Measurements from ENCODE around the gene MLXIP.

Gene MLXIP

DNA sequence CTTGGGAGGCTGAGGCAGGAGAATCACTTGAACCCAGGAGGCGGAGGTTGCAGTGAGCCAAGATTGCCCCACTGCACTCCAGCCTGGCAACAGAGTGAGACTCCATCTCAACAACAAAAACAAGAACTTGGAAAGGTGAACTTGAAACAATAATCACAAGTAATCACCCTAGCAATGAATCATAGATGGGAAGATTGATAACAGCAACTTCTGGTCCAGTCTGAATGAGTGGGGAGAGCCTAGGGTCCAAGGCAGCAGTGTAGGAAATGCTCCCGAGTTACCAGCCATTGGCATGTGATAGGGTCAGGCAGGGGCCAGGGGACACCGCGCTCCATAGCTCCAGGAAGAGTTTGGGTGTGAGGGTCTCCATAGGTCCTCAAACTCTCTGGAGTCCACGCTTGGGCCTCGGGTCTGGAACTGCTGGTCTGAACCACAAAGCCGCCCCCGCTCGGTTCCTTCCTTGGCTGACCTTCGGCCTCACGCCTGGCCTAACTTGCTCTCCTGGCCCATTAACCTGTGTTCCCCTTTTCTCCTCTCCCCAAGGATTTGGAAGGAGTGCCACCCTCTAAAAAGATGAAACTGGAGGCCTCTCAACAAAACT, 19.9 kb upstream of the MLXIP start:
- no peak overlapping the region for H3K4me3 ChIP-seq (ENCODE audit: low read depth, low read length)
- H3K27me3 ChIP-seq (replicated peaks): no peaks in the 10 kb centered on the region
- in situ Hi-C loops (cut with HindIII; ENCODE audit: low pct_ligation_motif_present, low sequenced_read_pairs): no loop called here
- H3K36me3 ChIP-seq (replicated peaks): peaks cover 6% of the 10 kb centered on the region
- no peak for DNase-seq
- TF ChIP-seq, protein P1, sequence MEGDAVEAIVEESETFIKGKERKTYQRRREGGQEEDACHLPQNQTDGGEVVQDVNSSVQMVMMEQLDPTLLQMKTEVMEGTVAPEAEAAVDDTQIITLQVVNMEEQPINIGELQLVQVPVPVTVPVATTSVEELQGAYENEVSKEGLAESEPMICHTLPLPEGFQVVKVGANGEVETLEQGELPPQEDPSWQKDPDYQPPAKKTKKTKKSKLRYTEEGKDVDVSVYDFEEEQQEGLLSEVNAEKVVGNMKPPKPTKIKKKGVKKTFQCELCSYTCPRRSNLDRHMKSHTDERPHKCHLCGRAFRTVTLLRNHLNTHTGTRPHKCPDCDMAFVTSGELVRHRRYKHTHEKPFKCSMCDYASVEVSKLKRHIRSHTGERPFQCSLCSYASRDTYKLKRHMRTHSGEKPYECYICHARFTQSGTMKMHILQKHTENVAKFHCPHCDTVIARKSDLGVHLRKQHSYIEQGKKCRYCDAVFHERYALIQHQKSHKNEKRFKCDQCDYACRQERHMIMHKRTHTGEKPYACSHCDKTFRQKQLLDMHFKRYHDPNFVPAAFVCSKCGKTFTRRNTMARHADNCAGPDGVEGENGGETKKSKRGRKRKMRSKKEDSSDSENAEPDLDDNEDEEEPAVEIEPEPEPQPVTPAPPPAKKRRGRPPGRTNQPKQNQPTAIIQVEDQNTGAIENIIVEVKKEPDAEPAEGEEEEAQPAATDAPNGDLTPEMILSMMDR (IDR thresholded peaks at IDR 0.05; ENCODE audit: low read depth, low read length, missing control alignments): no peak
- no peak overlapping the region for H3K27ac ChIP-seq

DNA sequence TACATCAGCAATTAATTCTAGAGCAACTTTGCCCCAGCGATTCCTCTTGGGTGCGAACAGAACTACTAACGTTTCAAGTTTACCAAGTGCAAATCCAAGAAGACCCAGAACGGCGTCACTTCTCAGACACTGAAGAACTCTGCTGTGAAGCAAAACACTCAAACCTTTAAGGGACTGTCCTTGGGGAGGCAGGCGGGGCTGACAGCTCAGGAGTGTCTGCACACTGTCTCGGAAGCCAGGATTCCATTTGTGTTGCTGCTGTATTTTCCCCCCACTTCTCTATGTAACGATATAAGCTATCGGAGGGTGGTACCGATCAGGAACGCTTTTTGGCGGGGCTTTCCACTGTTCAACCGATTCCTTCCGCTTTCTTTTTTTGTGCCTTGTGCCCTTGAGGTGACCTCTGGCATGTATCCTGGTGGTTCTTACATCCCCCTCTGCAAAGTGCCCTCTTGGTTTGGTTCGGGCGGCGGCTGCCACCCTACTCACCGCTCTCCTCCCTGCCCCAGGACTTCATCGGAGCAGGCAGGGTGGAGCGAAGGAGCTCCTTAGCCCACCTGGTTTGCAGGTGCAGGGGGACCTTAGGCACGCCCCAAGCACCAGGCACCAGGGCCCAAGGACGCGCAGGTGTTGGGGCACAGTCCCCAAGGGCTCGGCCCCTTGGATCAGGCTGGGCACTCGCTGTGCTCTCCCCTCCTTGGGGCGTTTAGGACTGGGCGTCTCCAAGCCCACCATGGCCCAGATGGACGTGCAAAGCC, 19.2 kb upstream of the MLXIP start:
- Histone ChIP-seq H3K27ac (no peak overlapping the region), H3K27me3 (replicated peaks) (no peaks in the 10 kb centered on the region), H3K4me3 (ENCODE audit: low read depth, low read length) (no peak overlapping the region), H3K36me3 (replicated peaks) (peaks cover 6% of the 10 kb centered on the region)
- no peak for DNase-seq
- TF ChIP-seq, protein P1 (IDR thresholded peaks at IDR 0.05; ENCODE audit: low read depth, low read length, missing control alignments): no peak
- in situ Hi-C loops (cut with HindIII; ENCODE audit: low pct_ligation_motif_present, low sequenced_read_pairs): no loop called here

DNA sequence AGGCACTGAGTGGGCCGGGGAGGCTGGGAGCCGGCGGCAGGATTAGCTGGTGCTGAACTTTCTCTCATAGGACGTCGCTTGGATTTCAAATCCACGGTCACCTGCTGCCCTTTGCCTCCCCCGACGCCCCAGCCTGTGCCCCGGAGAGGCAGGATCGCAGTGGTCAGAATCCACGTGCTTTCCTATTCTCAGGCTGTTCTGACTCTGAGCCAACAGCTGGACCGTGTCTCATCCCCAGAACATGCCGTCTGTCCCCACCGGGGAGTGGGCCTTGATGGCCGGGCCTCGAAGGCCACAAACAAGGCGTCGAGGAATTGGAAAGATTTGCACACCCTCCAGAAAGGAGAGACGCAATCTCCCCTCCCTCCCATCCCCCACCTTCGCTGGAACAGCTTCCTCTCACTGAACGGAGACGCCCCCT, 18.5 kb upstream of the MLXIP start:
- in situ Hi-C loops (cut with HindIII; ENCODE audit: low pct_ligation_motif_present, low sequenced_read_pairs): no loop called here
- no peak overlapping the region for H3K4me3 ChIP-seq (ENCODE audit: low read depth, low read length)

DNA sequence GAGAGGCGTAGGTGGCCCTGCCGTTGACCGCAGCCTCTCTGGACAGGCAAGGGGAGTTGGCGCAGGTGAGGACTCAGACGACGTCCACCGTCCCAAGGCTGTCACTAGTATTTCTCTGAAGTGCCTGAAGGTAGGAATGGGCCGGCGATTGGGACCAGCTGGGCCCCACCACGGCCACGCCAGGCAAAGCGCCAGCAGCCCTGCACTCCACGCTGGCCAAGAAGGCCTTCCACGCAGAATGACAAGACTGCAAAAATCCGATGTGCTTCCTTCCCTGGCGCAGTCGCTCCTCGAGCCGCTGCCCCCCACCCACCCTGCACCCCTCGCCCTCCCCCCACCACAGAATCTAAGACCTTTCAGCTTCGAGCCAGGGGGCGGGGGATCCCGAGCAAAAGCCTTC, 17.3 kb upstream of the MLXIP start:
- TF ChIP-seq, protein P1 (IDR thresholded peaks at IDR 0.05; ENCODE audit: low read depth, low read length, missing control alignments): no peak
- no peak for DNase-seq
- in situ Hi-C loops (cut with HindIII; ENCODE audit: low pct_ligation_motif_present, low sequenced_read_pairs): no loop called here
- Histone ChIP-seq H3K27me3 (replicated peaks) (no peaks in the 10 kb centered on the region), H3K27ac (no peak overlapping the region), H3K4me3 (ENCODE audit: low read depth, low read length) (no peak overlapping the region), H3K36me3 (replicated peaks) (no peaks in the 10 kb centered on the region)

More for the DNA sequence above, 18.5 kb upstream of the MLXIP start:
- Histone ChIP-seq H3K27ac (no peak overlapping the region), H3K36me3 (replicated peaks) (peaks cover 6% of the 10 kb centered on the region), H3K27me3 (replicated peaks) (no peaks in the 10 kb centered on the region)
- TF ChIP-seq, protein P1 (IDR thresholded peaks at IDR 0.05; ENCODE audit: low read depth, low read length, missing control alignments): no peak
- no peak for DNase-seq

DNA sequence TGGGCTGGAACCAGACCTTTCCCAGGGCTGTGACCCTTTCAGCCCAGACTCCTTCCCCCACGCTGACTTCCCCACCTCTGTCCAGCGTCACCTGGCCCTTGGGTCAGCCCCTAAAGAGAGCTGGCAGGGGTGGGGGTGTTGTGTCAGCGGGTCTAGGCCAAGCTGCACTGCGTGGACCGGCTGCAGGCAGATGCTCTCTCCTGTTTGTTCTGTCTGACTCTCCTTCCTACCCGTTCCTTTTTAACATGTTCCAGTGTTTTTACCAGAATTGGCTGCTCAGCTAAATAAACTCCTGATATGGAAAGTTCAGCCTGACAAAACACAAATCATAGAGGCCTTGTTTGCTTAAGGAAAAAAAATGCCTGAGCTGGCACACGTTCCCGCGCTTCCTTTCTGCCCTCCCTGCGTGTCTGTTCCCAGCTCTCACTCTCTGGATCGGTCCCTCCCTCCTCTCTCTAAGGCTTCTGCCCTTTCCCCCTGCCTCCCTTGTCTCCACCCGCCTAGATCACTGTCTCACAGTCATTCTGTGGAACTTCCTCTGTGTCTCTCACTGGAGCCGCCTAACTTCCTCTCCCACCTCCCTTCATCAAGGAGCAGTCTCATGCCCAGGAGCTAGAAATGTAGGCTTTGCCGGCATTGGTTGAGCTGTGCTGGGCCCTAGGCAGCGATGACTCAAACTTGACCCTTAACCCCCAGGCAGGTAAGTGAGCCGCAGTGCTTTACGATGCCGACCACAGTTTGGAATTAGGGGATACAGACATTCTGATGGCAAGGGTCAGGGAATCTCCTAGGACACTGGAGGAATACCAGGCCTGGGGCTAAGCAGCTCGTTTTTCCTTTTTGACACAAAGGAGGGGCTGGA, 15.5 kb upstream of the MLXIP start:
- peak overlapping the region; percentile 100 for H3K27ac ChIP-seq
- H3K36me3 ChIP-seq (replicated peaks): no peaks in the 10 kb centered on the region
- TF ChIP-seq, protein P1 (IDR thresholded peaks at IDR 0.05; ENCODE audit: low read depth, low read length, missing control alignments): no peak
- H3K4me3 ChIP-seq (ENCODE audit: low read depth, low read length): no peak overlapping the region
- in situ Hi-C loops (cut with HindIII; ENCODE audit: low pct_ligation_motif_present, low sequenced_read_pairs): no loop called here
- DNase-seq: peak; percentile 61
- H3K27me3 ChIP-seq (replicated peaks): no peaks in the 10 kb centered on the region

All from brain microvascular endothelial cell (primary cell).